DMS 273 (cell line): ENCODE data around the gene VAV2.
"Not testable (repeated sequence)": the region's sequence is repeated elsewhere in the genome, so short reads cannot be mapped to it uniquely, and the experiment has no call there.

ENCODE experiments used
- DNase-seq: peaks from one replicate; lab custom pipeline; 2025; ENCODE audit not compliant: unreplicated experiment; lab: John Stamatoyannopoulos, UW

Gene VAV2

DNA sequence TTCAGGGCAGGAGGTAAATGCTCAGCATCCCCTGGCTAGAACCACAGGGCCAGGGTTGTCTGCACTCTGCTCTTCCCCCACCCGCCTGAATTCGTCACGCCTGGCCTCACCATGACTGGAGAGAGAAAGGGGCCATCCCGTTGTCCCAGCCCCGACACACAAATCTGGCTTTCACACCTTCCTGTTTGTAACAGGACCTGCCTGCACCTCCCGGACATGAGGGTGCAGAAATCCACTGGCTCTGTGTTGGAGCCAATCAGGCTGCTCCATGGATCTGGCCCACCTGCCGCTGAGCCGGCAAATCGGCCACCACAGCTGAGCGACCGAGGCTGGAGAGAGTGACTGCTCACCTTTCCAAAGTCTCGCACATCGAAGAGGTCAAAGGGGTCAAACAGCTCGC lies 53.4 kb downstream of the VAV2 start:
- DNase-seq: no peak

DNA sequence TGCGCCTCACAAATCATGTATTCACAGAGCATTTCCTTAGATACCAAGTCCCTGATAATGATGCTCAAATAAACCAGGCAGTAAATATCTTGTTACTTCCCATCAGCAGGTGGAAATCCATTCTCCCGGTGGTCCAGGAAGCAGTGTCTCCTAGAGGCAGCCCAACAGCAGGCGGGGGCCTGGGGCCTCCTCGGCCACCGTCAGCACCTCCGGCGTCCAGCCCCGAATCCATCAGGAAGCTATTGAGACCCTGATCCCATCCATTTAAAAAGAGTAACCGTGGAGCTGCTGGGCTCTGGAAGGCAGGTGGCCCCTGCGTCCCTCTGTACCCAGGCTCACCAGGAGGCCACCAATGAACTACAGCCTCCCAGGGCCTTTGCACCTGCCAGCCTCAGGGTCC lies 54.0 kb downstream of the VAV2 start:
- no peak for DNase-seq

DNA sequence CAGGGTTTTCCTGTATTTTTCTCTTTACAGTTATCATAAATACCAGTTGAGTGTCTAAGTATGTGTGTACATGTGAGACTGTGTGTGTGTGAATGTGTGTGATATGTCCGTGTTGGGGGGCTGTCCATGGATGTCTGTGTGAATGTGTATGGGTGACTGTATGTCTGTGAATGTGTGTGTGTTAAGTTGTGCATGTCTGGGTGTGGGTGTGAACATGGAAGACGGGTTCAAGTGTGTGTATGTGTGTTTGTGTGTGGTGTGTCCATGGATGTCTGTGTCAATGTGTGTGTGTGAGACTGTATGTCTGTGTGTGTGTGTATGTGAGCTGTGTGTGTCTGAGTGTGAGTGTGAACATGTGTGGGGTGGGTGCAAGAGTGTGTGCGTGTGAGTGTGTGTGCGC lies 55.0 kb downstream of the VAV2 start:
- DNase-seq: no peak

DNA sequence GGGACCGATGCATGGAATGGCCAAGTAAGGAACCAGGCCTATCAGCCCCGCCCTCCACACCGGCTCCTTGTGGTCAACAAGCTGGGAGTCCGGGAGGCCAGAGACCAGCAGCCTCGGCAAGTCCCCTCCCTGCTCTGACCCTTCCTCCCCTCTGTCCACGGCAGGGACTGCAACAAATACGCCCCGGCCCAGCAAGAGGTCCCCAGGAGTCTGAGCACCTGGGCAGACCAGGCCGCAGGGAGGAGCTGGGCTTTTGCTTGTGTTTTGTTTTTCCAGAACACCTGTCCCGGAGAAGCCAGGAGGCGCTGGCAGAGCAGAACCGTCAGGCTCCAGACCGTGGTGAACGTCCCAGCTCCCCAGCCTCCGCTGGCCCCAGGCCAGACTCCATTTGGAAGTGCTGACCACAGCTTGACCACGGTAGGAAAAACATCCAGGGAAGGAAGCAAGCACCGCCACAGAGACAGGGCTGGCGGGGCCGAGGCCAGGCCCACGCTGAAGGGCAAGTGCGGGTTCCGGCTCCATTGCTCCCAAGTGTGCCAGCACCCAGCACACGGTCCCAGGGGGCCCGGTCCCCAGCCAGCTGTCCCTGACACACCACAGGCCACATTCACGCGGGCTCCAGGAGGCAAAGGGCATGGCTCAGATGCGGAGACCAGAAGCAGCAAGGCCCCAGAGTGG lies 56.7 kb downstream of the VAV2 start:
- DNase-seq: no peak

DNA sequence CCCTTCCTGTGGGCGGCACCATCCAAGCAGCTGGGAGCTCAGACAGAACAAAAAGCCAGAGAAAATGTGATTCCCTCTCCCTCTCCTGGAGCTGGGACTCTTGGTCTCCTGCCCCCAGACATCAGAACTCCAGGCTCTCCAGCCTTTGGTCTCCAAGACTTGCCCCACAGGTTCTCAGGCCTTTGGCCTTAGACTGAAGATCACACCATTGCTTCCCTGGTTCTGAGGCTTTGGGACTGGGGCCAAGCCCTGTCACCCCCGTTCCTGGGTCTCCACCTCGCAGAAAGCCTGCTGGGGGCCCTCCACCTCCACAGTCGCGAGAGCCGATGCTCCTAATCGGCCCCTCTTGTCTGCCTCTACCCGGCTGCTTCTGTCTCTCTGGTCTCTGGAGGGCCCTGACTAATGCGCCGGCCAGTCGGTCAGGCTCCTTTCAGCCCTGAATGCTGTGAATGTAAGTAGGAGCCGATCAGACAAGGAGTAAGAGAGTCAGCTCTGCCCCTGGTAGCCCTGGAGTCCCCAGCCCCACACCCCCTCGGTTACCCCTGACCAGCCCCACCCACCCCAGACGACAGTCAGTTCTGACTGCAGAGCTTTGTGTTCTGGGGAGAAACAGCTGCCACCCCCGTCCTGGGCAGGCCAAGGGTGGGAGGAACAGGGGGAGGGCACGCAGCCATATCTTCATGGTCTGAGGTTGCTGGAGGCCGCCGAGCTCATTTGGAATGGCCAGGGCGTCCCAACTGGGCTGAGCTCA lies 57.5 kb downstream of the VAV2 start:
- no peak for DNase-seq

DNA sequence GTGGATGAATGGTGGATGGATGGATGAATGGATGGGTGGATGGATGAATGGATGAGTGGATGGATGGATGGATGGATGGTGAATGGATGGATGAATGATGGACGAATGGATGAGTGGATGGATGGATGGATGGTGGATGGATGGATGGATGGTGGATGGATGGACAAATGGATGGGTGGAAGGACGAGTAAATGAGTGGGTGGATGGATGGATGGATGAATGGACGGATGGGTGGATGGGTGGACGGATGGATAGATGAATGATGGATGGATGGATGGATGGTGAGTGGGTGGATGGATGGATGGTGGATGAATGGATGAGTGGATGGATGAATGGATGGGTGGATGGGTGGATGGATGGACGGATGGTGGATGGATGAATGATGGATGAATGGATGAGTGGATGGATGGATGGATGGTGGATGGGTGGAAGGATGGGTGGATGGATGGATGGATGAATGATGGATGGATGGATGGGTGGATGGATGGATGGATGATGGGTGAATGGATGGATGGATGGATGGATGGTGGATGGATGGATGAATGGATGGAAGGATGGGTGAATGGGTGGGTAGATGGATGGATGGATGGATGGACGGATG lies 58.6 kb downstream of the VAV2 start:
- no peak for DNase-seq

DNA sequence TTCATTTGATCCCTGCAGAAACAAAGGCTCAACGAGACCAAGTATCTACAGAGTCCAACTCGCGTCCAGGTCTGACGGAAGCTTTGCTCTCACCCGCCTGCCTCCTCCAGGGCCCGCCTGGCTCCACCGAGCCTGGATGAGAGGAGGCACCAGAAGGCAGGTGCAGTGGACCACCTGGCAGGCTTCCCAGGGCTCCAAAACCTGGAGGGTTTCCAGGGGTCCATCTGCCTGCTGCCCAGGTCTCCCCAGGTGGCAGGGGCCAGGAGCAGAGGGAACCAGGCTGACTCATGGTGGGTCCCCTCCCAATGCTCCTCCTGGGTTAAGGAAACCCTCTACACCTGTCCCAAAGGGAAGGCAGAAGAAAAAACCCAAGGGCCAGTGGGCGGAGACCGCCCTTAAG lies 59.5 kb downstream of the VAV2 start:
- peak; percentile 49 for DNase-seq

DNA sequence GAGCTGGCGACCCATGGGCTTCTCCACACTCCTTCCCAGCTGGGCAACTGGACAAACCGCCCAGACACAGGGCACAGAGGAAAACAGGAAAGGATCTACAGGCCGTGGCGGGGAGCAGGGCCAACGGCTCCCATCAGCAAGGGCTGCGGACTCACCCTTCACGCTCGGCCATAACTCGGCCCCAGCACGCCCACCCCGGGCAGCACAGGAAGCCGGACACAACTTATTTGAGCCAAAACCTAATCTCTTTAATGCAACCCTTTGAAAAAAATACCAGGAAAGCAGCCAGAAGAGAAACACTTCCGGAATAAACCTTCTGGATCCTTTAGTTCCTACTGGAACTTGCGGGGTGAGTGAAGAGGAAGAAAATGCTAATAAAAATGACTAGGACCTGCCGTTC lies 59.9 kb downstream of the VAV2 start:
- DNase-seq: no peak

DNA sequence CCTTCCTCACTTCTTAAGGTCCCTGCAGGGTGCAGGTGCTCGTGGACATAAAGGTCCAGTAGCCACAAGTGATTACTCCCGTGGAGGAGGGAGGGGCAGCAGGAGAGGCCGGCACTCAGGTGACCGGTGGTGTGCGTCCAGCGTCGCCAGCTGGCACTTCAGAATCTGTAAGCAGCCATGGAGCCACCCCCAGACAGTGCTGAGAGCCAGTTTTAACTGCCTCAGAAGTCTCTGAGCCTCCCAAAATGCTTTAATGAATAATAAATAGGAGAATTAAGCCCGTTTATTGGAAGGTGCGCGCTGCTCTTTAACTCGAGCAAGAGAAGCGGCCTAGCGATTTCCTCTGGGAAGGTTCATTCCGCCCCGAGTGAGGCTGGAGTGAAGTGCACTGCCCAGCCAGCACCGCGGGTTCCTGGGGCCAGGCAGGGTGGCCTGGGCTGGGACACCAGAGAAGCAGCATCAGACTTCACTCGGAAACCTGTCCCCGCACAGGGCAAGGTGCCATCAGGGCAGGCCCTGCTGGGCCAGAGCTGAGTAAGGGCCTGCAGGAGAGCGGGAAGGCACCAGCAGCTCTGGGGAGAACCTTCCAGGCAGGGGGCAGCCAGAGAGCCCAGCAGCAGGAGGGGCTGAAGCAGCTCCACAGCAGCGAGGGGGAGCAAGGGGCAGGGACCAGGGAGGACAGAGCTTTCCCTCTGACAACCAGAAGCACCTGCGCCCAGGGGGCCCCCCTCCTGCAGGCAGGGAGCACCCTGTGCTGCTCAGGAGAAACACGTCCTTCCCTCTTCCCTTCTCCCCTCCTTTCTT lies 61.2 kb downstream of the VAV2 start:
- DNase-seq: no peak

DNA sequence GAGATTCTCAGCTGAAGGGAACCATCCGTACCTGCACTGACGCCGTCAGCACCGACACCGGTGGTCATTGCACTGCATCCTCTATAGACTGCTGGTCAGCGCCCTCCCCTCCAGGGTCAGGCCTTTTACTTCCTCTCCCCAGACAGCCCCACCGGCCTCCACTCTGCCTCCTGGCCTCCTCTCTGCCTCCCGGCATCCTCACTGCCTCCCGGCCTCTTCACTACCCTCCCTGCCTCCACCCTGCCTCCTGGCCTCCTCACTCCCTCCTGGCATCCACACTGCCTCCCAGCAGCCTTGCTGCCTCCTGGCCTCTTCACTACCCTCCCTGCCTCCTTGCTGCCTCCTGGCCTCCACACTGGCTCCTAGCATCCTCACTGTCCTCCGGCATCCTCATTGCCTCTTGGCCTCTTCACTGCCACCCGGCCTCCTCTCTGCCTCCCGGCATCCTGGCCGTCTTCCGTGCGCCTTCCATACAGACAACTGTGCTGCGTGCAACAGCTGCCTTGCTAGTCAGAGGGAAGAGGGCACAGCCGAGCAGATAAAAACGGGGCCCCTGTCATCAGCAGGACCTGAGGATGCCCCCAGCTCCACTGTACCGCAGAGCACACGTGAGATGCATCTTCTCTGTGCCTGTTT lies 62.0 kb downstream of the VAV2 start:
- DNase-seq: no peak

DNA sequence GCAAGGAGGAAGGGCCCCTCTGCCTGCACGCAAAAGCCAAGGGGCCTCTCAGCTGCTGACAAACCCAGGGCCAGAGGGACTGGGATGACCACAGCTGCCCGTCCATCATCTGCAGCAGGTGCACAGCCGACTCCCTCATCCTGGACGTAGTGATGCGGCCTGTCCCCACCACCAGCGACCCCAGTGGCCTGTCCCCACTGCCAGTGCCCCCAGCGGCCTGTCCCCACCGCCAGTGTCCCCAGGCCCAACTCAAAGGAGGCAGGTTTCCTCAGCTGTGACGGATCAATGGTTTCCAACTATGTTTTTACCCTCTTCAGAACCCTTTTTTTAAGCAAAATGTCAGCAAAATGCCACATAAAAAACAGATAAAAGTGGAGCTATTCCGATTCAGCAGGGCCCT lies 62.5 kb downstream of the VAV2 start:
- no peak for DNase-seq

DNA sequence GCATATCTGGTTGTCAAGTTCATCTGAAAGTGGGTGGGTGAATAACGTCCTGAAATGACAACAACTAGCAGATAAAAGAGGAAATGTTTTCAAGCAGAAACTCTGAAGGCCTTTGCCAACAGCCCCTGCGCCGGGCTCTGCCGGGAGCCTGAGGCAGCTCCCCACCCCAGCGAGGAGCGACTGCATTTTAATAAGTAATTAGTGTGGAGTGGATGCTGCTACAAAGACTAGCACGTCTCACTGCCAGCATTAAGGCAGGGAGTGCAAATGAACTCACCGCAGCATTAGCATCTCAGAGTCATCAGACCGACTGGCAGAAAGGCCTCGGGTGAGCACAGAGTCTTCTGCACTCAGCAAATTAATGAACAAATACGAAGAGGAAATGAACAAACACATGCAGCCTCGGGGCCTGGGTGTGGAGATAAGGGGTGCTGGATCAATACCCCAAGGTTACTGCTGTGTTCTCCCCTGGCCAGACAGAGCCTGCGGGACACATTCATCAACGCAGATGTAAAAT lies 63.8 kb downstream of the VAV2 start:
- no peak for DNase-seq

DNA sequence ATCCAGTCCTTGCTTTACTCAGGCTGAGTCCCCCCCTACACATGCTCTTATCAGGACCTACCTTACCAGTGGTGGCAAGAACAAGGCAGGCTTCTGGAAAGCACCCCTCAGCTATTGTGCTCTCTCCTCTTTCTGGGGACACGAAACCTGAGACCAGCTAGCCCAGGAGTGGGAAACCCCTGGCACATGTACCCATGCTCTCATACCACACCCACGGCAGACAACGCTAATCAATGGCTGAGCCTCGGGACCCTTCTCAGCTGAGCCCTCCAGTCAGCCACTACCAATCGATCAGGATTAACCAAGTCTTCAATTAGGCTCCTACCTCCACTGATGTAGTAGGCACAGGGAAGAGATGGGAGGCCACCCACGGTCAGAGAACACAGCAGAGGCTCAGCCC lies 65.1 kb downstream of the VAV2 start:
- no peak for DNase-seq

DNA sequence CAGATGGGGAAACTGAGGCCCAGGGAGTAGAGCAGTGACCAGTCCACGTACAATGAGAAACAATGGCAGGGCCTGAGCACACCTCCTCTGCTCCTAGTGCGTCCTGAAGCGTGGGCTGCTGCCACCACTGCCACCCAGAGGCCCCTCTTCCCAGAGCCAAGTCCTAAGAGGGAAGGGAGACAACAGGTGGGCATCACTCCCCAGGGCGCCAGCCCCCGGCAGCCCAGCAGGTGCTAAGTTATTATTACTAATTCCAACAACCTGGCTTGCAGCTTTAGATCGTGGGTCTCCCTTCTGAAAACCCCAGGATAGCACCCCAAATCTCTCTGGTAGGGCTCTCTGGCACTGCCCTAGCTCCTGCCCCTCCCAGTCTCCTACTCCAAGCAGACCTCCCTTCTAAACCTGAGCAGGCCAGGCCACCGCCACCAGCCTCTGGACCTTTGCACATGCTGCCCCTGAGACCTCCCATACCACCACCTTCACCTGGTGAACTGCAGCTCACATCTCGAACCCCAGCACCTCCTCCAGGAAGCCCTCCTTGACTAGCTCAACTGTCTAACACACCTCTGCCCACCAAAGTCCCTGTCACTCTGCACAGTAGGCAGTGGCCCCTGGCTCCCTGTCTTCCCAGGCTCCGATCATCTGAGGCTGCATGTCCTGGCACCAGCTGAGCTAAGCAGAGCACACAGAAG lies 65.8 kb downstream of the VAV2 start:
- no peak for DNase-seq

DNA sequence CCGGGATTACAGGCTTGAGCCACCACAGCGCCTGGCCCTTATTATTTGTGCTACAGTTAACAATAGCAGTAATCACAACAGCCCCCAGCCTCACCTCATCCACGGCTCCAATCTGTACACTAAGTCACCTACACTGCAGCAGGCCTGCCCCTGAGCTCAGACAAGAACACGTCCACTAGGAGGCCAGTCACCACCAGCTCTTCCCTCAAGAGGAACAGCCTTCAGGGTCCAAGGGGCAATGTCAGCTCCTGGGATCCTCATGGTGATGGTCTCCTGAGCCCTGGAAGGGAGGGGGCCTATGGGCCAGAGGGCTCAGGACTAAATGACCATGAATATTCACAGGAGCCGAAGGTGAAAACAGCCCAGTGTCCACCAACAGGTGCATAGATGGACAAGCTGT lies 67.7 kb downstream of the VAV2 start:
- DNase-seq: no peak

DNA sequence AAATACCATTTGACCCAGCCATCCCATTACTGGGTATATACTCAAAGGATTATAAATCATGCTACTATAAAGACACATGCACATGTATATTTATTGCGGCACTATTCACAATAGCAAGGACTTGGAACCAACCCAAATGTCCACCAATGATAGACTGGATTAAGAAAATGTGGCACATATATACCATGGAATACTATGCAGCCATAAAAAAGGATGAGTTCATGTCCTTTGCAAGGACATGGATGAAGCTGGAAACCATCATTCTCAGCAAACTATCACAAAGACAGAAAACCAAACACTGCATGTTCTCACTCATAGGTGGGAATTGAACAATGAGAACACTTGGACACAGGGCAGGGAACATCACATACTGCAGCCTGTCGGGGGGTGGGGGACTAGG lies 68.5 kb downstream of the VAV2 start:
- DNase-seq: not testable (repeated sequence)

DNA sequence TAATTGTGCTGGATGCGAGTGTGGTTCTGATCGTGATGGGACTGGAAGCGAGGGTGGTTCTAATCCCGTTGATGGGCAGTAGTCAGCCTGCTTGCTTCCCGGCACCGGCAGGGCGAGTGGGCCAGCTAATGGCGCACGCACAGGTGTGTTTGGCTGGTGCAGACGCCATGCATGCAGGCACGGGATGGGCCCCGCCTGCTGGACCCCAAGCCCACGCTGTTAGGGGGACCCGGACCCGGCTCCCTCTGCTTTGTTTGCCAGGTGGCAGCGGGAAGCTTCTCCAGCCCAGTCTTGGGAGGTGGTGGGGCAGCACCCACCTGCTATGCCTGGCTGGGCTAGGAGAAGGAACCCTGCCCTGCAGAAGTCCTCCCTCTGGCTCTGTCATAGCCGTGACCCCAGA lies 70.3 kb downstream of the VAV2 start:
- DNase-seq: no peak

DNA sequence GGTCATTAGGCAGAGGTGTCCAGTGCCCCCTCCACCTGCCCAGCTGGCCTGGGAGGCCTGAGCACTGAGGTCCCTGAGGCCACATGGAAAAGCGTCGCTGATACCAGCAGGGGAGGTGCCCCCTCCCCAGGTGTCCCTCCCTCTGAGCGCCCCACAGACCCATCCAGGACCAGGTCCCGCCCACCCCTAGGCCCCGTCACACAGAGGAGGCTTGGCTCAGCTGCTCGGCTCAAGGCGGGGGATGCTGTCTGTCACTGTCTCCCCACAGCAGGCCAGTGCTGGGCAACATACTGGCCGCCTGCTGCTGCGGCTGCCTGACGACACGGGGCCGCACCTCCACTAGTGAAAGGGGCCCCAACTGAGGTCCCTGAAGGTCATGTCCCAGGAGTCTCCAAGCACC lies 71.7 kb downstream of the VAV2 start:
- DNase-seq: no peak

DNA sequence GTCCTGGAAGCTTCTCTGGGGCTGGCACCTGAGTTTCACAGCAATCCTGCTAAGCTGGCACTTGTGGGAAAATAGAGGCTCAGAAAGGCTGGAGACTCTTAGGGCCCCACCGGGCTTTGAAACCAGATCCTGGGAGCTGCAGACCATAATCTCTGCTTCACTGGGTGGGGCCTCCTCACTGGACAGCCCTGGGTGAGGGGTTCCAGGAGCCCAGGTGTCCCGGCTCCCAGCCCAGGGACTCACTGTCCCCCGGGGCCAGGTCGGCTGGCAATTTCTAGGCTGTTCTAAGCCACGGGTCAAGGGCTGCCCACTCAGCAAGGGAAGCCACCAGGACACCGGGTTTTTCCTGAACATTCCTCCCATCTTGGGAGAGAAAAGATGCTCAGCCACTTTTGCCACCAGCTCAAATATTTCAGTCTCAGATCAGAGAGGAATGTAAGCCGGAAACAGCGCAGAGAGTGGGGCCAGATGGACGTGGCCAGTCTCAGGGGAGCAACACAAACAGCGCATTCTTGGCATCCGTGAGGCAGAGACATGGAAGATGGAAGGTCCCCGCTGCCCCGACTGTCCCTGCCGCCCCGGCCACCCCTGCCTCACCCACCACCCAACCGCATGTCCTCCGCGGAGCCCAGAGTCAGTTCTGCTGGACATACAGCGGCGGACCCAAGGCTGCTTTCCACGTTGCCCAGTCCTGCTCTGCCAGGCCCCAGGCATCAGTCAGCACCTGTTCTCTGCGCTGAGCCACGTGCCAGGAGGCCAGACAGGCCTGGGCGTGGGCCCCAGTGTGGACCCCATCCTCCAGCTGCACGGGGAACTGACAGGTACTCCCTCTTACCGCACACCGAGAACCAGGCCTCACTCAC lies 72.6 kb downstream of the VAV2 start:
- DNase-seq: no peak
